Activated CD8-positive, alpha-beta memory T cell treated with anti-CD3 and anti-CD28 coated beads for 36 hours (primary cell): Measurements from ENCODE around the gene C9orf50. TPM values are rescaled to one million over a fixed set of nuclear protein-coding genes. Genes with fewer than 3 reads are reported as not detected.

Experiments
- CTCF ChIA-PET: fragments of 350-600 bp; sonication (Branson Sonifier 250); formaldehyde crosslinking; loops from one replicate; lab custom pipeline; 2021; ENCODE audit warnings: antibody characterized with exemption; lab: Charles Lee
- POLR2A ChIA-PET: fragments of 350-600 bp; sonication (Branson Sonifier 250); formaldehyde crosslinking; loops from one replicate; lab custom pipeline; 2021; ENCODE audit warnings: antibody characterized with exemption; lab: Charles Lee
- total RNA-seq, 2 experiments: library from RNA; stranded (reverse); gene quantifications; one replicate each; pipeline ENCODE4 v1.2.3, GENCODE V29; 2021

C9orf50 gene
- total RNA-seq, 2 experiments from 2014 or later, result not detected

DNA sequence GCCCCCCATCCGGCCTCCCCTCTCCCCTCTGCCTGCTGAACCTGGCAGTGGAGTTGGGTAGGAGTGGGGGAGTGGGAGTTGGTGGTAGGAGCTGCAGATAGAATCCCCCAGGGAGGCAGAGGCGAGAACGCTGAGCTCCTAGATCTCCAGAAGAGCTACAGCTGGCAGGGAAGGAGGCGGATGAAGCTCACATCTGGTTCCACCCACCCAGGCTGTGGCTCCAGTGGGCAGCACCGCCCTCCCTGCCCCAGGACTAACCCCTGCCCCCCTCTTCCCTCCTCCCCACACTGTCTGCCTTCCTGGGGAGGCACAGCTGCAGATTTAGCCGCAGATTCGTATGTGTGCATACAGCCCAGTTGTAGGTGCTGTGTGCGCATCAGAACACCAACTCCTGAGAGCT is 34.2 kb downstream of the C9orf50 start:
- ChIA-PET POLR2A (no interaction called here), CTCF (interaction anchor here (1.1 kb wide), 2 partner anchors 455 to 456 kb away, joined by 3 read pairs; no protein-coding TSS in a partner anchor)

DNA sequence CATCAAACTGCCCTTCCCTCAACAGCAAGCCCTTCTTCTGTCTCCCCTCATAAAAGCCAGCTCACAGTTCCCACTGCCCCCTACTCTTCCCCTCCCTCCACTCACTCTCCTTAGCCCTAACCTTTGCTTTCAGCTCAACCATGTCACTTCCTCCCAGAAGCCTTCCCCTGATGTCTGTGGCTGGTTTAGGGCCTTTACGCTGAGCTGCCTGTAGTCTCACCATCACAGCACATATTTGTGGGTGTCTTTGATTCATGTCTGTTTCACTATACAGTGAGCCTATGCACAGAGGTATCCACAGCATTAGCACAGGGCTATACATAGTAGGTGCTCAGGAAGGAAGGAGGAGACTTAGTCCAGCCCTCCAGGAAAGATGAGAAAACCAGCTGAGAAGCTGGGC is 34.7 kb downstream of the C9orf50 start:
- ChIA-PET CTCF (interaction anchor here (1.1 kb wide), 1 partner anchor 456 kb away, joined by 3 read pairs; no protein-coding TSS in a partner anchor), POLR2A (no interaction called here)

DNA sequence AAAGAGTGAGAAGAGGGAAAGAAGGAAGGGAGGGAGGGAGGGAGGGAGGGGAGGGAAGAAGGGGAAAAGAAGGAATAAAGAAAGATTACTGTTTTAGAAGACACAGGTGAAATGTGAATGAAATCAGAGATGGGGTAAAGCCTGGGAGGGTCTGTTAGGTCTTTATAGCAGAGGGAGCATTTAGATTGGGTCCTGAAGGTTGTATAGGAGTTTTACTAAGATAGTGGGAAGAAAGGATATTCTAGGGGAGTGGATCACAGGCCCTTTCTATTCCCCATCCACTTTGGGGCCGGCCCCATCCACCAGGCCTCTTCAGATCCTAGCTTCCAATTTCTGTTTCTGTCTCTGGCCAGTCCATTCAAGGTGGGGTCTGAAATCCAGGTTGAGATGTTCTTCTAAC is 35.5 kb downstream of the C9orf50 start:
- ChIA-PET CTCF (interaction anchor here (1.1 to 1.3 kb wide), 2 partner anchors 12 to 153 kb away, joined by 3 read pairs; no protein-coding TSS in a partner anchor), POLR2A (interaction anchor here (0.7 kb wide), 1 partner anchor 75 kb away, joined by 5 read pairs; no protein-coding TSS in a partner anchor)

DNA sequence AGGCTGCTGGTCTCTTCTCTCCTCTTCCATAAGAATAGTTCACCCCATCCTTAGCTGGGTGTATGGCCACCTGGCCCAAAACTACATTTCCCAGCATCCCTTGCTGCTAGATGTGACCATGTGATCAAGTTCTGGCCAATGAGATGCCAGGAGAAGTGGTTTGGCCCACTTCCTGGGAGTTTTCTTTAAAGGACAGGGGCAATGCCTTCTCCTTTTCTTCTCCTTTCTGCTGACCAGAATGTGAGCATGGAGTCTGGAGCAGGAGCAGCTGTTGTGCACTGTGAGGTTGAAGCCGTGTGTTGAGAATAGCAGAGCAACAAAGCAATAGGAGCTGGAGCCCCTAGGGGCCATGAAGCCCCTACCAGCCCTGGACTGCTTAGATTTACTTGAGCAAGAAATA is 36.8 kb downstream of the C9orf50 start:
- POLR2A ChIA-PET, result interaction anchor here (1.0 kb wide), 1 partner anchor 88 kb away, joined by 3 read pairs; no protein-coding TSS in a partner anchor
- CTCF ChIA-PET, result interaction anchor here (1.3 kb wide), 1 partner anchor 154 kb away, joined by 3 read pairs; no protein-coding TSS in a partner anchor

DNA sequence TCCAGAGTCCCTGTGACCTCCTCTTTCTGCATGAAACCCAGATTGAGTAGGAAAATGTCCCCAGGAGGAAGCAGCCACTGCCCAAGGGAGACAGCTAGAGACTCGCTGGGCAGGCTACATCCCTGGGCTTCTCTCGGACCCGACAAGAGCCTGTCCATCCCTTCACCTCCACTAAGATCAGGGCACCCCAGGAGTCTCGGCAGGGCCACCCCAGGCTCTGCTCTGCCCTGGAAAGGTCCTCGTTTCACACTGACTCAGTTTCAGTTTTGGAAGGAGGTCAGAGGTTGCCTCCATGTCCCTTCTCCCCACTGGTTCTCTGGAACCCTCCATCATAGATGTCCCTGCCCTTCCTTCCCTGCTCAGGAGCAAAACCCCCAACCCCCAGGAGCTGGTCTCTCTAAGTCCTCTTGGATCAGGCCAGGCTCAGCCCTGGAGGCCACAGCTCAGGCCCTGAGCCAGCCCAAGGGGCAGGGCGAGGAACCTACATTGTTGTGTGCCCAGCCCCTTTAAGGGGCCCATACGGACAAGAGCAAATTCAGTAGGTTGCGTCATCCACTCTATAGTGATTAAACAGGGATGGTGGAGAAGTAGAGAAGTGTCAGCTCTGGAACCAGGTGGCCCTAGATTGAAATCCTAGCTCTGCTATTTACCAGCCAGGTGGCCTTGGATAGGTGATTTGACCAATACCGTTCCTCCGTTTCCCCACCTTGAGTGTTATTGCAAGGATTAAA is 37.4 kb downstream of the C9orf50 start:
- CTCF ChIA-PET, result interaction anchor here (0.5 kb wide), 1 partner anchor 43 kb away, joined by 3 read pairs; the partner anchor contains the start of gene NTMT1

DNA sequence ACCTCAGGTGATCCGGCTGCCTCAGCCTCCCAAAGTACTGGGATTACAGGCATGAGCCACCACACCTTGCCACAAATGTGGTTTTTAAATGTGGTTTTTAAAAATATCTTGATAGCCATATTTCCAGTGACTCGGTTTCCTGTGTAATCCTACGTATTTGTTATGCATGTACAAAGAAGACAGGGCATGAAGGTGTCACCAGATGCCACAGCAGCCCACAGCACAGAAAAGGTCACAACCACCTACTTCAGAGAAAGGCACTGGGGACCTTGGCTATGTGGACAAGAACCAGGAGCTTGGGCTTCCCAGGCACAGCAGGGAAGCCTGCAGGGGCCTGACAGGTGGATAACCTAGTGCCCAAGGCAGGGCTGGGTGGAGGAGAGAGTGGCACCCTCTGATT is 38.0 kb downstream of the C9orf50 start:
- ChIA-PET CTCF (interaction anchor here (0.5 kb wide), 1 partner anchor 43 kb away, joined by 3 read pairs; the partner anchor contains the start of gene NTMT1), POLR2A (no interaction called here)

More for the DNA sequence above, 37.4 kb downstream of the C9orf50 start:
- POLR2A ChIA-PET, result interaction anchor here (1.0 kb wide), 1 partner anchor 87 kb away, joined by 3 read pairs; no protein-coding TSS in a partner anchor

DNA sequence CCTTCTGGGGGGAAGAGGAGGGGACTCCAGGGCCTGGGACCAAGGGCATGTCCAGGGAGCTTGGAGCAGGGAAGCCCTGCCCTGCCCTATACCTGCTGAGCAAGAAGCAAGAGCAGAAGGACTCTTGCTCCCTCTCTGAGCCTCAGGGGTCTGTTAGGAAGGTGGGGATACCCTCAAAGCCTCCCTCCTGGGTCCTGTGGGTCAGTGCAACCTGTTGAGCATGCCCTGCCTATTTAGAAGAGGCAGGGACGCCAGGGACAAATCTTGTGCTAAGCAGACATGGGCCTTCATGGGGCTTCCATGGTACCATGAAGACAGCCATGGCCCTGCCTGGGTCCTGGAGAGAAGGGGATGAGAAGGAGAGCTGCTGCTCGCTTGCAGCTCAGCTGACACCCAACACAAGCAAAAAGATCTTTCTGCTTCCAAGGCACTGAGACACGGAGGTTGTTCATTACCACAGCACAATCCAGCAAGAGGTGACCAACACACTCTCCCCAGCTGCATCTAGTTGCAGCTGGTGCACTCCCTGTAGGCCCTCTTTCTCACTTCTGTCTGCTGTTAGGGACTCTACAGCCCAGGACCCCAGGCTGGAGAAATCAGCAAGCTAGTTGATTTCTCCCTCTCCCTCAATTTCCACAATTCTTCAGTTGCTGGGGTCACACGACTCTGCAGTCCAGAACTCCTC is 39.3 kb downstream of the C9orf50 start:
- ChIA-PET CTCF (interaction anchor here (0.6 kb wide), 2 partner anchors 41 to 133 kb away, joined by 3 read pairs; no protein-coding TSS in a partner anchor), POLR2A (interaction anchor here (0.6 kb wide), 1 partner anchor 236 kb away, joined by 3 read pairs; no protein-coding TSS in a partner anchor)

DNA sequence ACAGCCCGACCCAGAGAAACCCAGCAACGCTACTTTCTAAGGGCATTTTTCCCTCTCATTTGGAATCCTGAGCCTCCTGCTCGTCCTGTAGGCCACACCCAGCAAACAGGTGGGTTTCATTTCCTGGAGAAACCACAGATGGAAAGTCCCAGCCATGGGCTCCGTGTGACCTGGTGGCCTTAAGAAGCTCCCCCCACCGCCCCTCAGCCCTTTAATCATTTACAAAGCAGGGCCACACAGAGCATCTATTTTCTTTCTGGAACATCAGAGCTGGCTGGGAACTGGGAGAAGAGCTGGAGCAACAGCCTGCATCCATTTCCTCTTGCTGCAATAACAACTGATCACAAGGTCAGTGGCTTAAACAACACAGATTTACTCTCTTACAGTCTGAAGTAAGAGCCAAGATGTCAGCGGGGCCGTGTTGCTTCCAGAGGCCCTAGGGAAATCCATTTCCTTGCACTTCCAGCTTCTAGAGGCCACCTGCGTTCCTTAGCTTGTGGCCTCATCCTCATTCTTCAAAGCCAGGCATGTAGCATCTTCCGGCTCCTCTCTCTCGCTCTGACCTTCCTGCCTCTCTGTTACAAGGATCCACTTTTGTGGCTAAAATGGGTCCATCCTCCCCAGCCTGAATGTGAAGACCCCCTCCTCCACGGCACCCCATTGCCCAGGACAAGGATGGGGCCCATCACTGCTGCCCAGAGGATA is 40.5 kb downstream of the C9orf50 start:
- CTCF ChIA-PET, result interaction anchor here (0.6 kb wide), 1 partner anchor 132 kb away, joined by 3 read pairs; no protein-coding TSS in a partner anchor
- POLR2A ChIA-PET, result interaction anchor here (0.6 to 0.8 kb wide), 2 partner anchors 10 to 234 kb away, joined by 3 read pairs; no protein-coding TSS in a partner anchor

DNA sequence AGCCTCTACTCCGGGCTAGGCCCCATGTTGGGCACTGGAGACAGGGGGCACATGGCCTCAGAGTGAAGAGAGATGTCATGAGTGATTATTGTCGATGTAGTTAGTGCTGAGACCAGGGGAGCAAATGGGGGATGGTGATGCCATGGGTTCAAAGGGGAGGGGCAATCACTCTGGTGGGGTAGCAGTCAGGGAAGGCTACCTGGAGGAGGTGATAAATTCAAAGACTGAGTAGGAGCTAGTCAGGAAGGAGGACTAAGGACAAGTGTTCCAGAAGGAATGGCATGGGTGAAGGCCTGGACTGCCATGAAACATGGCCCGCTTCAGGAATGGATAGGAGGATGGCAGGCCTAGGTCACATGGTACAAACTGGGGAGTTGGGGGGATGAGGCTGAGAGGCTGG is 41.6 kb downstream of the C9orf50 start:
- CTCF ChIA-PET, result no interaction called here
- POLR2A ChIA-PET, result no interaction called here

DNA sequence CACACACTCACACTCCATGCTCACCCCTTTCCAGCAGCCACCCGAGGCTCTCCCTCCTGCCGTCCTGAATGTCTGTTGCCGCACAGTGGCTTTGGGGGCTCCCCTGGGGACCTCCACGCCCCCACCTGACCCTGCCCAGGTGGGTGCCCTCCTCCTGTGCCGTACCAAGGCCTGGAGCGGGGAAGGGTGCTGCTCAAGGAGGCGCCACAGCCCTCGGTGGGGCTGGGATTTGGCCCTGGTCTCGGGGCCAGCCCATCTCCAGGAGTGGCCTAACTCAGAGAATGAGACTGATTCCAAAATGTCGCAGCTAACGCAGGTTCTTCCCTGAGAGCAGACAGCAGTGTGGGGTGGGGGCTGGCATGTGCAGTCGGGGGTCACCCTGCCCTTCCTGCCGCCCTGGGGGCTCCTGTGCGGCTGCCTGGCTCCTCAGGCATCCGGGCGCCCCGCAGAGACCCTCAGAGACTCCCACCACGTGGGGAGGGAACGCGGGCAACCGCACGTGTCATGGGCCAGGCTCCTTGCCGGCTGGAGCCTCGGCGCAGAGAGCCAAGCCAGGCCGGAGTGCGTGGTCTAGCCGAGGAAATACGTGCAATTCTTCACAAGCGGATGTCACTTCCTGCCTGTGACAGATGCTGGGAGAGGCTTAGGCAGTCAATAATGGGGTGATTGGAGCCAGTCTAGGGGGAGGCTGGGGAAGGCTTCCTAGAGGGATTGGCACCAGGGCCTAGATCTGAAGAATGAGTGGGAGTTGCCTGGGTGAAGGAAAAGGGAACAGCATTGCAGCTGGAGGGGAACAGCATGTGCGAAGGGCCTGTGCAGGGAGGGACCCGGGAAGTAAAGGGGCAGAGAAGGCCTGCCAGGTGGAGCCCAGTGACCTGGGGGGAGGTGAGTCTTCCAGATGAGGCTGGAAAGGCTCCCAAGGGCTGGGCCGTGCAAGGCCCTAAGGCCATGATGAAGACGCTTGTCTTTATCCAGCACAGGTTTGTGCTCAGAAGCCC is 44.1 kb downstream of the C9orf50 start:
- CTCF ChIA-PET, result no interaction called here
- POLR2A ChIA-PET, result no interaction called here

DNA sequence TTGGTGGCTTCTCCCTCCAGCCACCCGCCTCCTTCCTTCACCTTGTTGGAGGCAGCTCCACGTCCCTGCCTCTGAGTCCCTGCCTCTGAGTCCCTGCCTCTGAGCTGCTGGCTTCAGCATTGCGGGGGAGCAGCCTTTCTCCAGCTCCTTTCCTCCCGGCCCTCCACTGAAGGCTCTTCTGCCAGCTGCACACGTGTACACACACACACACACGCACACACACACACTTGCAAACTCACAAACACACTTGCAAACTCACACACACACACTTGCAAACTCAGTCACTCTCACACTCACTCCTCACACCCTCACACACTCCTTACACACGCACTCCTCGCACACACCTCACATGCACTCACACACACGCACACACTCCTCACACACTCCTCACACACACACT is 45.1 kb downstream of the C9orf50 start:
- POLR2A ChIA-PET, result no interaction called here

DNA sequence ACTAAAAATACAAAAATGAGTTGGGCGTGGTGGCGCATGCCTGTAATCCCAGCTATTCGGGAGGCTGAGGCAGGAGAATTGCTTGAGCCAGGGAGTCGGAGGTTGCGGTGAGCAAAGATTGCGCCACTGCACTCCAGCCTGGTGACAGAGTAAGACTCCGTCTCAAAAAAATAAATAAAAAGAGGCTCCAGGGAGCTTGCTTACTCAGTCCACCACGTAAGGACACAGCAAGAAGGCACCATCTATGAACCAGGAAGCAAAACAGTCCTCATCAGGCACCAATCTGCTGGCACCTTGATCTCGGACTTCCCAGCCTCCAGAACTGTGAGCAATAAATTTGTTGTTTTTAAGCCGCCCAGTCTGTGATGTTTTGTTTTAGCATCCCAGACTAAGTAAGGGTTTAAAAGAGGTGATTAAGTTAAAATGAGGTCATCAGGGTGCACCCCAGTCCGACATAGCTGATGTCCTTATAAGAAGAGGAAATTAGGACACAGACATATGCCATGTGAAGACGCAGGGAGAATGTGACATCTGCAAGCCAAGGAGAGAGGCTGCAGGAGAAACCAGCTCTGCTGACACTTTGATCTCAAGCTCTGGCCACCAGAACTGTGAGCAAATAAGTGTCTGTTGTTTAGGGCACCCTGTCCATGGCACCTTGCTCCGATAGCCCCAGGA is 45.9 kb downstream of the C9orf50 start:
- CTCF ChIA-PET, result no interaction called here
- POLR2A ChIA-PET, result interaction anchor here (0.5 kb wide), 1 partner anchor 47 kb away, joined by 4 read pairs; no protein-coding TSS in a partner anchor

More for the DNA sequence above, 45.1 kb downstream of the C9orf50 start:
- CTCF ChIA-PET, result no interaction called here

DNA sequence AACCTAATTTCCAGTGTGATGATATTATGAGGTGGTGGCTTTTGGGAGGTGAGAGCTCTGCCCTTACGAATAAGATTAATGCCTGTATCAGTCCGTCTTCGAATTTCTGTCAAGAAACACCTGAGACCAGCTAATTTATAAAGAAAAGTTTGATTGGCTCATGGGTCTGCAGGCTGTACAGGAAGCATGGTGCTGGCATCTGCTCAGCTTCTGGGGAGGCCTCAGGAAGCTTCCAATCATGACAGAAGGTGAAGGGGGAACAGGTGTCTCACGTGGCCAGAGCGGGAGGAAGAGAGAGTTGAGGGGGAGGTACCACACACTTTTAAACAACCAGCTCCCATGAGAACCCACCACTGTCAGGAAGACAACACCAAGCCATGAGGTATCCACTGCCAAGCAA is 46.9 kb downstream of the C9orf50 start:
- ChIA-PET POLR2A (no interaction called here), CTCF (no interaction called here)

DNA sequence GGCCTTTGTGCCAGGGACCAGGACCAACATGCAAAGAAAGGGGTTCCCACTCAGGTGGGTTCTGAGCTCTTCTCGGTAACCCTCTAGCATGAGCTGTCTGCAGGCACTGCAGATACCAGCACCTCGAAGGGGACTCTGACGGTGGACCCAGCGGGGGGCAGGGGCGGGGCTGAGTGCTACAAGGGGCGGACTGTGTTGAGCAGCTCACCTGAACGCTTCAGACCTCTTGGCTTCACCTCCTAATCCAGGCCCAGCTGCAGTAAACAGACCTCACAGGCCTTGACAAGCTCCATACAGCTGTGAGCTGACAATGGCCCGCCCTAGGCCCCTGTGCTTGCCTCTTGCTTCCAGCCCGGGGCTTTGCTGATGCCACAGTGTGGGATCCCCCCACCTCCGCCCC is 48.4 kb downstream of the C9orf50 start:
- CTCF ChIA-PET, result interaction anchor here (0.6 kb wide), 1 partner anchor 1181 kb away, joined by 3 read pairs; no protein-coding TSS in a partner anchor
- POLR2A ChIA-PET, result interaction anchor here (0.6 kb wide), 1 partner anchor 153 kb away, joined by 3 read pairs; no protein-coding TSS in a partner anchor

DNA sequence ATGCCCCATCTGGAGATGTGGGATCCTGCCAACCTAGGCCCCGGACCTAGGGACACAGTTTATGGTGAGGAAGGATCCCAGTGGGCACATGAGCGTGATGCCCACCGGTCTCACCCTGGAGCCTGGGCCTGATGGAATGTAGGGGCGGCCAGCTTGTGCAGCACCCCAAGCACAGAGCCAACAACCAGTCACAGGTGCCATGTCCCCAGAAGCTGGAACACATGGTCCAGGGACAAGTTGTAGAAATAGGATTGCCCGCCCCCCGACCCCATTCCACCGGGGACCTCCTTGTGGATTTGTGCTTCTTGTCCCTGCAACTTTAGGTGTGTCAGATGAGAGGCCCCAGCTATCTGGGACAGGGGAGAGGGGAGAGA is 48.9 kb downstream of the C9orf50 start:
- CTCF ChIA-PET, result interaction anchor here (0.6 kb wide), 1 partner anchor 1181 kb away, joined by 3 read pairs; no protein-coding TSS in a partner anchor
- POLR2A ChIA-PET, result no interaction called here

DNA sequence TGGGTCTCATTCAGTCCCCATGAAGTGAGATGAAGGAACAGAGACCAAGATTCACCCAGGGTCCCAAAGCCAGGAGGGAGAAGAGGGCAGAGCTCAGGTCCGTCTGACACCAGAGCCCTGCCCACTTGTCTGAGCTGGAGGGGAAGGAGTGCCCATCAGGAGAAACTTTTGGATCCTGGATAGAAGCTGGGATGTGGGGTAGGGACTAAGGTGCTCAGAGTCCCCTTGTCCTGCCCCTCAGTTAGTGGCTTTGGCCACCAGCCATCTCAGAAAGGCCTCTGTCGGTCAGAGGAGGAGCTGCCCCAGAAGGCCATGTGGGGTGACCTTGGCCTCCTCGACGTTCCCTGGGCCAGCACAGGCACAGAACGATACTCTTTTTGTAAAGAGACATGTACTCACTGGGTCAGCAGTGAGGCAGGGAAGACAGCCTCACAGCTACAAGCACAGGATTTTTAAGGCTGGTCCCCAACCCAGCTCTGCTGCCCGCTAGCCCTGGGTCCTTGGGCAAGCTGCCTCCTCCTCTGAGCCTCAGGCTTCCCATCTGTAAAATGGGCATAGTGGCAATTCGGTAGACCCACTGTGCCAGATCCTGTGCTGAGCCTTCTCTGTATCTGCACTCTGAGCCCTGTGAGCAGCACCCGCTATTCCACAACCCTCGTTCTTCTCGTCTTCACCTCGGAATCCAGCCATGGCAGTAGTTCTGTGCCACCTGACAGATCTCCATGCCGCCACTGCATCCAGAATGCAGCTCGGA is 49.4 kb downstream of the C9orf50 start:
- CTCF ChIA-PET, result interaction anchor here (1.8 kb wide), 1 partner anchor 440 kb away, joined by 6 read pairs; no protein-coding TSS in a partner anchor

More for the DNA sequence above, 49.4 kb downstream of the C9orf50 start:
- POLR2A ChIA-PET, result interaction anchor here (0.8 to 1.3 kb wide), 2 partner anchors 9 to 75 kb away, joined by 3 read pairs; no protein-coding TSS in a partner anchor
